Endothelial cell of coronary artery (primary cell): ENCODE data around the gene OR2V1. TPM values are rescaled to one million over a fixed set of nuclear protein-coding genes. Genes with fewer than 3 reads are reported as not detected.

Experiments
- total RNA-seq: library from RNA; depleted of rRNA; stranded (reverse); fragments of >200 nt; gene quantifications from 2 replicates; pipeline ENCODE4 v1.2.3, GENCODE V29; 2014

OR2V1 gene
- total RNA-seq = not detected in 2 replicates

GRCh38 chr5:181130832-181131496 lies at the start of gene OR2V1:
TSS of gene OR2V1 (minus strand) at chr5:181131169. CDS start at chr5:181125304, 5,865 bp downstream.

GRCh38 chr5:181146927-181147636 lies 16.1 kb upstream of the OR2V1 start, which contains the start of gene OR2V2:
TSS of gene OR2V2 (plus strand) at chr5:181147586. CDS start at chr5:181154943, 7,357 bp downstream.

Other genes starting within 250 kb of the OR2V1 start
- gene BTNL8, start 232.0 kb downstream of the OR2V1 start, total RNA-seq = not detected in 2 replicates
- gene BTNL3, start 142.3 kb downstream of the OR2V1 start, total RNA-seq = not detected in 2 replicates
- 0.19 and 0.27 TPM in 2 replicates for gene BTNL9, start 90.9 kb downstream of the OR2V1 start, total RNA-seq
- not detected in 2 replicates for gene OR2V2, start 16.4 kb upstream of the OR2V1 start, total RNA-seq
- 10.6 and 12.8 TPM in 2 replicates for gene TRIM7, start 74.0 kb upstream of the OR2V1 start, total RNA-seq
- gene TRIM41, start 92.1 kb upstream of the OR2V1 start, total RNA-seq = 12.1 and 13.5 TPM in 2 replicates
- 6,583 and 6,933 TPM in 2 replicates for gene RACK1, start 112.7 kb upstream of the OR2V1 start, total RNA-seq
- gene TRIM52, start 130.0 kb upstream of the OR2V1 start, total RNA-seq = 4.3 and 9.1 TPM in 2 replicates
- gene OR4F3, start 236.1 kb upstream of the OR2V1 start, total RNA-seq = 0.19 TPM in 1 of 2 replicates, not detected in the other